ENCODE results near the gene AP2S1.

- TF ChIP-seq POLR2A (IDR thresholded peaks at IDR 0.05; ENCODE audit: low read depth, low read length) (no peak), CTCF (conservative IDR thresholded peaks at IDR 0.05; ENCODE audit: low read depth, low read length) (no peak), CEBPB (IDR thresholded peaks at IDR 0.05; ENCODE audit: low read depth, low read length) (no peak), ELK1 (IDR thresholded peaks at IDR 0.05; ENCODE audit: borderline replicate concordance, low read depth, low read length) (no peak), RAD21 (IDR thresholded peaks at IDR 0.05; ENCODE audit: low read length) (no peak), MAZ (IDR thresholded peaks at IDR 0.05; ENCODE audit: borderline replicate concordance, low read depth, low read length) (no peak), RFX5 (IDR thresholded peaks at IDR 0.05; ENCODE audit: low read depth, low read length) (no peak)
Observed at GRCh38 chr19:46839752-46840497, 10.7 kb downstream of the AP2S1 start.

Data from IMR-90 (cell line).